Right hindlimb (tissue), 1 donor: ENCODE measurements around the gene GPR132.

ENCODE experiments used
- DNase-seq: peaks from one replicate; pipeline ENCODE4 v3.0.0-alpha.2; 2018

GPR132 gene

DNA sequence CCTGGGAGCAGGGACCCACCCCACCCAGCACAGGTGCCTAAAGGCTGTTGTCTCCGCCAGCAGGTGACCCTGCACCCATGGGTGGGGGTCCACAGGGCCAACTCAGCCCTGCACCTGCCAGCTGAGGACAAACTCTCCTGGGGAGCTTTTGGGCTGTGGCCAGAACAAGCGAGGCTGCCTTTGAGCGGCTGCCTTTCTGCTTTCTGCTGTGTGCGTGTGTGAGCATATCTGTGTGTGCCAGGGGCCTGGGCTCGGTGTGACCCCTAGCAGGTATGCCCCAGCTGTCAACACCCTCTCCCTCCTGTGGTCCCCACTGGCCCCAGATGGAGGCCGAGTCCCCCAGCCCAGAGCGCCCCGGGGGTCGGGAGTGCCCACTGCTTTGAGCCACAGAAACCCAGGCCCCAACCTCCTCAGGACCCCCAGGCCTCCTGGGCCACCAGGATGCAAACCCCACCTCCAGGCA, 25.9 kb upstream of the GPR132 start:
- DNase-seq, result no peak

DNA sequence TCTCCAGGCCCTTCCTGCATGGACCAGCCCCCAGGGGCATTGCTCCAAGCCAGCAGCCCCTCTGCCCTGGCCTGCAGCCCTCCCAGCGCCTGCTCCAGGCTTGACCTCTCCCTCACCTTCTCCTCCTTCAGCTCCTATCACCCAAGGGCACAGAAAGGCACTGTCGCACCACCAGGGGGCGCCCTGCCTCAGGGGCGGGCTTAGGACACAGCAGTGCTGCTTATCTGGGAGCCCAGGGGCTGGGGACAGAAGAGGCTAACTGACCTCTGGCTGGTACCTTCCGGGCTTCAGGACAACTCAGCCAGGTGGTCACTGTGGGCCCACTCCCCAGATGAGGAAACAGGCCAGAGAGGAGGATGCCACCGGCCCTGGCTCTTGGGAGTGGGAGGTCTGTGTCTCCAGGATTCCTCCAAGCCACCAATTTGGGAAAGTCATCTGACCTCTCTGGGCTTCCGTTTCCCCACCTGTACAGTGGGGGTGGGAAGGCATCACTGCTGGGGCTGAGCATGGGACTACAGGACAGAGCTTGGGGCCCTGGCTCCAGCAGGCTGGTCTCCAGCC, 25.3 kb upstream of the GPR132 start:
- DNase-seq, result peak; percentile 83

DNA sequence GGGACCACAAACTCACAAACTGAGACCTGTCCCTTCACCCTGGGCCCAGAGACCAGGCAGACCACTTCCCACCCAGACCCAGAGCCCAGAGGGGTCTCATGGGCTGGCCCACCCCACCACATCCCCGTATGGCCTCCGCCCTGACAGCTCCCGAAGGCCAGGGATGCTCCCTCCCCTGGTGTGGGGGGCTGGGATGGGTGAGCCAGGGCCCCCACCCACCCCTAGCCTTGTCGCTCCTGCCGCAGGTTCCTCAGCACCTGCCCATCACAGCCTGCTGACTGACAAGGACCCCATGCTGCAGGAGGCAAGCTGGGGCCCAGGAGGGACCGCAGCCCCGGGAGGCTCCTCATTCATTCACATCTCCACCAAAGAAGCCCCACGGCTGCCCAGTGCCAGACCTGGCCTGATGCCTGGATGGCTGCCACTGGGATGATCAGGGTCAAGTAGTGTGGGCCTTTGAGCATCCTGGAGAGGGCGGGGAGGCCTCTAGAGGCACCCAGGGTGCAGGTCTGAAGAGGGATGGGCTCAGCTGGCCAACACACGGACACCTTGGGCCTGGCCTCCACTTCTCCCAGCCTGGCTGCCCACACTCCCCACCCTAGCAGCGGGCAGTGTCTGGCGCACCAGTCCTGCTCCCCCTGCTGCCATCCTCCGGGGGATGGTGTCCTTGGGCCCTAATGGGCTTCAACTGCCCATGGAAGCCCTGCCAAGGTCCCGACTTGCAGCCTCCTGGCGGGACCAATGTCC, 24.7 kb upstream of the GPR132 start:
- DNase-seq, result no peak

DNA sequence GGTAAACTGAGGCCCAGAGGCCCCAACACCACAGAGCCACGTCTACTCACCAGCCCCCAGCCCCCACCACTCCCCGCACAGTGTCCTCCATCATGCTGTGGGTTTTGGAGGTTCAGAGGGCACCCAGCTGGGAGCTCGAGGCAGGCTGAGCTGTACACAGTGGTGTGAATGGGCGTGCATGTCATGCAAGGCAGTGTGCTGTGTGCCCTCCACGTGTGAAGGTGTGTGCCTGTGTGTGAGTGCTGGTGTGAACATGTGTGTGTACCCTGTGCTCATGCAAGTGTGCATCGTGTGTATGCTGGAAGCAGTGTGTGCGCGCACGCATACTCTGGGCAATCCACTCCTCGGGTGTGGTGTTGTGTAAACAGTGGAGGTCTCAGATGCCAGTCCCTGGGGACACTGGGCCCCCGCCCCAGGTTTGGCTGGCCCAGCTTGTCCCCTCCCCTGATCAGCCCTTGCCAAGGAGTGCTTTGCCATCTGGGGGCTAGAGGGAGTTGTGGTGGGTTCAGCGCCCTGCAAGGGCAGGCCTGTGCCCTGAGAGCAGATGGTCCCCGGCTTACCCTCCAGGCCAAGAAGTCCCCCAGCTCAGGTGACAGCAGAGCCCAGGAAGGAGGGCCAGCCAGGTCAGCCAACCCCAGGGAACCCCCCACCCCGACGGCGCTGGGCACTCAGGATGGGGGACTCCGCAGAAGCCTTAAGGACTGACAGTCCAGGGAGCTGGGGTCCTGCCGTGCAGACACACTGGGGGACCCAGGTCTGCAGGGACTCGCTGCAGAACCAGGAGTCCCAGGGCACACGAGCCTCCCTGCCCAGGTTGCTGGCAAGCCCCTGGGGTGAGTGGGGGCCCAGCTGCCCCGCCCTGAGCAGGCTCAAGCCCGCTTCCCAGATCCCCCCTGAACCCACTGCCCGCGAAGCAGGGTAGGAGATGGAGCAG, 23.8 kb upstream of the GPR132 start:
- DNase-seq, result peak; percentile 25

DNA sequence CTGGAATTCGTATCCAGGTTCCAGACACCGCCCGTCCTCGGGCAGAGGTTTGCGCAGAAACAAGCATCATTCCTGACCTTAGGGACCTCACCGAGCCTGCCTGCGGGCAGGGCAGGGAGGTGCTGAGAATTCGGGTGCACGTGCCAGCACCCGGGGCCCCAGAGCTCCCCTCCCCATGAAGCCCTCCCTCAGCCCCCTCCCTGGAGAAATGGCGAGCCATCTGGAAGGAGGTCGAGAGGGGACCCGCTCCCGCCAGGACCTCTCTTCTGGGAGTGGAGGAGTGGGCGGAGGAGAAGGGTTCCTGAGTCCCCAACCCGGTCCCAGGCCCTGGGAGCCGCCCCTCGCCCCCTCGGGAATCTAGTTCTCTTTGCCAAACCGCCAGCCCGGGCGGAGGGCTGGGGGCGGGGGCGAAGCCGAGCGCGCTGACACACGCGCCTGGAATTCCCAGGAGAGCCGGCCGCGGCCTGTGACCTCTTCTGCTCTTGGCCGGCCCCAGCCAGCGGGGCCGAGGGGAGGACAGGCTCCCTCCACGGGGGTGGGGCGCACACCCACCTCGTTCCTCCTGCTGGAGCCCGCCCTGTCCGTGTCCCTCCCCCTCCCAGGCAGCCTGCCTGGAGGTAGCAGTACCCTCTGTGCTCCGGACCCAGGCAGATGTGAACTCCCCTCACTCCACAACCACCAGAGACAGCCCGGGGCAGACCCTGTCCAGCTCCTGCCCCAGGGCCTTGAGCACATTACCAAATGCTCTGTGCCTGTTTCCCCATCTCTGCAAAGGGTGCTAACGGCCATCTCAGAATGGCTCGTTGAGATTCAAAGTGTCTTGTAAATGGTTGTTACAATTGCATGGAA, 23.0 kb upstream of the GPR132 start:
- DNase-seq, result peak; percentile 67

DNA sequence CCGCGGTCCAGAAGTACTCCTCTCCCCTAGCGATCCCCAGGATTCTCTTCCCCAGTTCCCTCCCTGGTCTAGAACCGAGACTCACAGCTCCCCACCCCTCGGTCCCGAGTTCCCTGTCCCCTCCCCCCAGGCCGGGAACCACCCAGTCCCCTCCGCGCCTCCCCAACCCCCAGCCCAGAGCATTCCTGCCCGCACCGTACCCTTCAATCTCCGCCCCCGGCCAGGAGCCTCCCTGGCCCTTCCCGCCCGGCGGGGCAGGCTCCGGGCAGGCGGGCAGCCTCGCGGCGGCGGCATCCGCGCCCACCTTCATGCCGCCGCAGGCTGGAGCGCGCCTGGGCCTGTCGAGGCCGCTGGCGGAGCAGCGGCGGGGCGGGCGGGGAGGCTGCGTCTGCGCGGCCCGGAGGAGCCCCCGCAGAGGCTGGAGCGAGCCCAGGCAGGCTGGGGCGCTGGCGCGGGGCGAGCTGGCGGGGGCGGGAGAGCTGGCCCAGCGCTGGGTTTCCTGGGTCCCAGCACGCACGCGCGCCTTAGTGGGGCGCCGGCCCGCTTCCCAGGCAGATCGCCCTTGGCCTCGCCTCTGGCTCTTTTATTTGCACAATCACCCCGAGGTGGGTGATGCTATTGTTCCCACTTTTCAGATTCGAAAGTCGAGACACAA, 22.2 kb upstream of the GPR132 start:
- peak; percentile 70 for DNase-seq

DNA sequence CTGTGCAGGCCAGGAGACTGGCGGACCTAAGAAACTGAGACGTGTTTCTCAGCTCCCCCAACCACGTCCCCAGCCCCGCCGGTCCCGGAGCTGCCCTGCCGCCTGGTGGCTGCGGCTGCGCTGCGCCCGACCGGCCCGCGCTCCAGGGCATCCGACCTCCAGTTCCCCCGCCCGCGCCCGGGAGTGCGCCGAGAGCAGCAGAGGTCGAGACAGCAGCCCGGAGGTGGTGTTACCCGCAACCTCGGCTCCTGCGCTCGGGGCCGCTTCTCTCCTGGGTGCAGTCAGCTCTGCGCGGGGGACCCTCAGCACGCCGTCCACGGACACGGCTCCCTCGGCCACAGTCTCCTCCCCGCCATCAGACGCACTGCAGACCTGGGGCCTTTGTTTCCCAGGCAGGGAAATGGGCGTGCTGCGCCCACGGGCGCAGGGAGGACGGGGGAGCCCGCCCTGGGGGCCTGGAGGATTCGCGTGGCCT, 21.6 kb upstream of the GPR132 start:
- DNase-seq, result peak; percentile 88

DNA sequence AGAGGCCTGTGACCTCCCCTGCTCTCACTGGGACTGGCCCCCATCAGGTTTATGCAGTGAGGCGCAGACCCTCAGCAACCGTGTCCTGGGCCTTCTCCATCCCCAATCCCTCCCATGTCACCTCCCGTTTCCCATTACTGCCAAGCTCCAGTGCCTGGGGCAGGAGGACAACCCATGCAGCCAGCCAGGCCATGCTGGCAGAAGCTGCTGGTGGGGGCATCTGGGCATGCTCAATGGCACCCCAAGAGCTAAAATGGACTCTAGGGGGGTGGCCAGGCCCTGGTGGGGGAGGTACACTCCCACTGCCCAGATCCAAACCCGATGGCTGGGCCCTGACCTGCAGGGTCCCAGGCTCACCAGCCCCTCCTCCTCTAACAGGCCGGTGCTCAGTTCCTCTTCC, 20.5 kb upstream of the GPR132 start:
- DNase-seq, result no peak

DNA sequence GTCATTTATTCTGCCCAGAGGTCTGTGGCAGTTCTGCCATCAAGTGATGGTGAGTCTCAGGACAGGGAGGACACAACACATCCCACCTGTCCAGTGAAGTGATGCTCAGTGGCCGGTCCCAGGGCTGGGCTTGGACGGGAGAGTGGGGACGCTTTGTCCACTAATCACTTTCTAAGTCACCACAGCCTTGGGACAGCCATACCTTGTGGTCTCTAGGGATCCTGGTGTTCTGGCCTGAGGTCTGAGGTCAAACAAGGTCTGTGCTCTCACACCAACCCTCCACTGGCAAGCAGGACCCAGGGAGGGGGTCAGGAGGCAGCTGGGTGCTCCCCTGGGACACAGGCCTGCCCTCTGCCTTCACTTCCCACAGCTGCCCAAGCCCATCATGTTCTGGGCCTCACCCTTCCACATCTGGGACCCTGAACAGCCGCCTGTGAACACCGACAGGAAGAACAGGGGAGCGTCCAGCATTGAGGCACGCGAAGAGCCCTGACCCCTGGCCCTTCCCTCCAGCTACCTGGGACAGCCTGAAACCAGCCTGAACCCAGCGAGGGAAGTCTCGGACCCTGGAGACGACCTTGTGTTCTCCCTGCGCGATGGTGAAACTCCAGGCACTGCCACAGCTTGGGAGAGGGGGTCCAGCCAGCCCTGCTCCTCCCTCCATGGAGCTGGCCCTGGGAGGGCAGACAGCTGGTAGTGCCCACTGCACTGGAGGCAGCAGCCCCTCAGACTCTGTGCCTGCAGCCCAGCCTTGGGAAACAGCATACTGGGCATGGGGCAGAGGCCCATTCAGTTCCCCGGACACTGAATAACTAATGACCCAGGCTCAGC, 19.7 kb upstream of the GPR132 start:
- no peak for DNase-seq

DNA sequence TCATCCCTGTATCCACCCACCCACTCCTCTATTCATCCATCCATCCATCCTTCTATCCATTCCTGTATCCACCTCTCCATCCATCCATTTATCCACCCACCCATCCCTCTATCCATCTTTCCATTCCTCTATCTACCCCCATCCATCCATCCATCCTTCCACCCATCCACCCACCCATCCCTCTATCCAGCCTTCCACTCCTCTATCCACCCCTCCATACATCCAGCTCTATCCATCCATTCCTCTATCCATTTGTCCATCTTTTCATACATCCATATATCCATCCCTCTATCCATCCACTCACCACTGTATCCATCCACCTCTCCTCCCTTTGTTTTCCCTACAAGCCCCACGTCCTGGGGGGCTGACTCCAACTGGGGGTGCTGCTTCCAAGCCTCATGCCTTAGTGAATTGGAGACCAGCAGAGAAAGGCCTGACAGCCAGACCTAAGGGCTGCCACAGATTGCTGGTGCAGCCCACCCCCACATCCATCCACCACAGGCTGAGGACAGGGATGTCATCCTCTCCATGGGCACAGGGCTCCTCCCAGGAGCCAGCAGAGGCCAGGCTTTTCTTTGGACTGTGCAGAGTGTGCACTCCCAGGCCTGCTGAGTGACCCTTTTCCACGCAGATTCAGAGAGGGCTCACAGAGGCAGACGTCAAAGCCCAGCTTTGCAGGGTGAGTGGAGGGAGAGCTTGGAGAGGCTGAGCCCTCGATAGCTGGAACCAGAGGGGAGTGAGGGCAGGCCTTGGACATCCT, 18.9 kb upstream of the GPR132 start:
- DNase-seq, result peak; percentile 21

DNA sequence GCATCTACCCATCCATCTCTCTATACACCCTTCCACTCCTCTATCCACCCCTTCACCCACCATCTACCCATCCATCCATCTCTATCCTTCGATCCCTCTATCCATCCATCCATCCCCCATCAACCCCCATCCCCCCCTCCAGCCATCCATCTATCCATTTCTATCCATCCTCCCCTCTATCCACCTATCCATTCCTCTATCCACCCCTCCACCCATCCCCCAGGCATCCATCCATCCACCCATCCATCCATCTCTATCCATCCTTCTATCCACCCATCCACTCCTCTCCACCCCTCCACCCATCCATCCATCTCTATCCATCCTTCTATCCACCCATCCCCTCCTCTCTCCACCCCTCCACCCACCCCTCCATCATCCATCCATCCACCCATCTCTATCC, 17.5 kb upstream of the GPR132 start:
- DNase-seq, result peak; percentile 8

DNA sequence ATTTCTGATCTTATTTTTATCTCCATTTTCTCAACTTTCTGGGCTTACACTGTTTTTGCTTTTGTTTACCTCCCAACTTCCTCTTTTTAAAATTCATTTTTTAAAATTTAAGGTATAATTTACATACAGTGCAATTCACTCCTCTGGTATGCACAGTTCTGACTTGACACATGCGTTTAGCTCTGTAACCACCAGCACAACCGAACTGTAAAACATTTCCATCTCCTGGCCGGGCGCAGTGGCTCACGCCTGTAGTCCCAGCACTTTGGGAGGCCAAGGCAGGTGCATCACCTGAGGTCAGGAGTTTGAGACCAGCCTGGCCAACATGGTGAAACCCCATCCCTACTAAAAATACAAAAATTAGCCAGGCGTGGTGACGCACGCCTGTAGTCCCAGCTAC, 16.2 kb upstream of the GPR132 start:
- peak; percentile 1 for DNase-seq

DNA sequence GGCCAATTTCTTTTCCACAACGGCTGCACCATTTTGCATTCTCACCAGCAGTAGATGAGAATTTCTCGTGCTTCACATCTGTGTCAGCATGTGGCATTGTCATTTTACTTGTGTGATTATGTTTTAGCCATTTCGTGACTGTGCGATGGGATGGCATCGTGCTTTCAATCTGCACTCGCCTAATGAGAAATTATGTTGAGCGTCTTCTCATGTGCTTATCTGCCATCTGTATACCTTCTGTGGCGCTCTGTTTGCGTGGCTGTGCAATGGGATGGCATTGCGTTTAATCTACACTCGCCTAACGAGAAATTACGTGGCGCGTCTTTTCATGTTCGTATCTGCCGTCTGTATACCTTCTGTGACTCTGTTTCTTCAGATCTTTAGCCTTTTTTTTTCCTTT, 14.9 kb upstream of the GPR132 start:
- DNase-seq, result no peak

DNA sequence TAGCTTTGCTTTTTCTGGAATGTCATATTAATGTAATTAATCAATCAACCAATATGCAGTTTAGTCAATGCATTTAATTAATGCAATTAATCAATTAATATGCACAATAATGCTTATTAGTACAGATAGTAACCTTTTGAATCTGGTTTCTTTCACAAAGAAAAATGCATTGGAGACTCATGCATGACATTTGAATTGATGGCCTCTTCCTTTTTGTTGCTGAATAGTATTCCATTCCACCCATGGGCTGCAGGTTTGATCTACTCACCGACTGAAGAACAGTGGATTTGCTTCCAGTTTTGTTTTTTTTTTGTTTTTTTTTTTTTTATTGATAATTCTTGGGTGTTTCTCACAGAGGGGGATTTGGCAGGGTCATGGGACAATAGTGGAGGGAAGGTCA, 13.1 kb upstream of the GPR132 start:
- DNase-seq, result no peak

DNA sequence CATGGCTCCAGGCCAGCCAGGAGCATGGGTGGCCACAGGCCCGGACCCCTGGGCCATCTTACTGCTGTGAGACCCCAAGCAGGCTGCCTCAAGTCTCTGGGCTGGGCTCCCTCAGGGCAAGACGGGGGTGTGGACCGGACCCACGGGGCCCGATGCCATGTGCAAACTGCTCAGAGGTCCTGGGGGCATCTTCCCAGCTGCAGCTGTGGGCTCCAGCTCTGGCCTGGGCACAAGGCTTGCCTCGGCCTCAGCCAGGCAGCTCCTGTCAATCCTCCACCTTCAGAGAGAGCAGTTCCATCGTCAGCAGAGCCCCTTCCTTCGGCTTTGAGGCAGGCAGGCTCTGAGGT, 12.4 kb upstream of the GPR132 start:
- DNase-seq, result no peak

DNA sequence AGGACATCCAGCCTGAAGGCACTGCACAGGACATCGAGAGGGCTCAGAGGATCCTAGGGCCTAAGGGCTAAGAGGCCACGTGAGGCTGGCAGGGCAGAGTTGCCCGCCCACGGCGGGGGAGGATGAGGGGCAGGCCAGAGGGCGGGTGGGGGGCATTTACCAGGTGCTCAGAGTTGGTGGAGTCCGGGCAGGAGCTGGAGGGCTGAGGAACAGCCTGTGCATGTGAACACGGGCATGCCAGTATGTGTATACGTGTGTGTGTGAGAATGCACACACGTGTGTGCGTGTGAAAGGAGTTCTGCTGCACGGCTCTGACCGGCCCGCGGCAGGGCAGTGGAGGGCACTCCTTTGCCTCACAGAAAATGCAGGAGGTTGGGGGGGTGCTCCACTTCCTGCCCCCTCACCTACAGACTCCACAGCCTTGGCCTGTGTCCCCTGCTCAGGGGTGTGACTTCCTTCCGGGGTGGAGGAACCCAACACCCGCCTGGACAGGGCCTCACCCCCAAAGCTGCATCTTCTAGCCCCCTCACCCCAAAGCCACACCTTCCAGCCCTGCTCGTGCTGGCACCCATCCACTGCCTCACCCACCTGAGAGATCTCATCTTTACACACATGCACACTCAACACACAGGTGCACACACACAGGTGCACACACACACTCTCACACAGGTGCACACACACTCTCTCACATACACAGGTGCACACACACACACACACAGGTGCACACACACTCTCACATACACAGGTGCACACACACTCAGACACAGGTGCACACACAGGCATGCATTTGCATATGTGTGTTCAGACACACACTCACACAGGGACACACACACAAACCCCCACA, 11.8 kb upstream of the GPR132 start:
- no peak for DNase-seq

DNA sequence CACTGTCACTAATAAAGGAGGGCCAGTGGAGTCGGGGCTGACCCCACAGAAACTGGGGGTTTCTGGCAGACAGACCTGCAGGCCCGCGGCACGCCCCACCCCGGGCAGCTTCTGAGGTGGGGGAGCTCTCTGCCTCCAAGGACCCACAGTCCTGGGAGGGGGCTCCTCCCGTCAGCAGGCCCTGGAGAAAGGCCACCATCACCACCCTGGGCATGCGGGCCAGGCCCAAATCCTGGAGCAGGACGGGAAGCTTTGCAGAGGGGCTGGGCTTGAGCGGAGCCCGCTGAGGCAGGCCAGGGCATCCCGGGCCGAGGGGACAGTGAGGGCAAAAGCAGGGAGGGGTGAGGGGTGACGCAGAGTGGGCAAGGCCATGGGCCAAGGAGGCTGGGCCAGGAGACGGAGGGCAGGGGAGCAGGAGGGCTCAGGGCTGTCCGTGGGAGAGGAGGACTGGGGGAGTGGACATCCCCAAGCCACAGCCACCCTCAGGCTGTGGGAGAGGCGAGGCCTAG, 11.1 kb upstream of the GPR132 start:
- peak; percentile 29 for DNase-seq

DNA sequence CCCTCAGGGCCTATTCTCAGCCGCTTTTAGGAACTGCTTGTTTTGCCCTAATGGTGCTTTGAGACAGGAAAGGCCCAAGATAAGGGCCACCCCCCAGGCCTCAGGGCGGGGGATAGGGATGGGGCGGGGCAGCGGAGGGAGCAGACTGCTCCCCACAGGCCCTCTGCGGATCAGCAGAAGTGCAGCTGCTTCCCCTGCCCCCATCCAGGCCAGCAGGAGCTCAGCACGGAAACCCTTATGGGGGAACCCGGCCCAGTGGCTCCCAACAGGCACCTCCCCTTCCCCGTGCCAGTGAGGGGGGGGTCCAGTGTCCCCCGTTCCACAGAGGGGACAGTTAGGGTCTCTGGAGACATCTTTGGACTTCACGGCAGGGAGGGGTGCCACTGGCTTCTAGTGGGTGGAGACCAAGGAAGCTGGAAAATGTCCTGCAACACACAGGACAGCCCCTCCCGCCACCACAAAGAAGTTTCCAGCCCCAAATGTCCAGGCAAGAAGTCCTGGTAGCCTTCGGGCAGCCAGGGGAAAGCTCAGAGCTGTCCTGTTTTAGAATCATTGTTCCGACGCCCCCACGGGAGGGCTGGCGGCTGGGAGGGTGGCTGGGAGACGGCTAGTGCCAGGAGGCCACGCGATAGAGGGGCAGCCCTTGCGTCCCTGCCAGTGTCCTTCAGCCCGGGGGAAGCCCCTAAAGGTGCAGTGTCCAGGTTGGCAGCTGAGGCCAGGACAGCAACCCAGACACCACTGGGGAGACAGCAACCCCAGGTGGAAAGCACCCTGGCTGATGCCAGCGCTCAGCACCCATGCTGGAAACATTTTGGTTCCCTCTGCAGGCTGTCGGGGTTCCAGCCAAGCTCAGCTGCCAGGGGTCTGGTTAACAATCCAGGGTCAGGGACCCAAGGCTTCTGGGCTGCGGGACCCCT, 10.4 kb upstream of the GPR132 start:
- DNase-seq, result peak; percentile 68
